AG10803 (cell line): ENCODE results near the gene SH3RF1.

Experiments
- DNase-seq: peaks from one replicate; pipeline ENCODE4 v3.0.0; 2010; ENCODE audit warnings: low read depth
- H3K4me3 ChIP-seq: 2 replicates; pipeline ENCODE4 v1.5.1; 2011; ENCODE audit warnings: mild to moderate bottlenecking, low read length, control low read depth
- TF ChIP-seq, protein P1 (sequence below): conservative IDR thresholded peaks from 2 replicates; pipeline ENCODE4 v1.5.1; 2011; ENCODE audit warnings: mild to moderate bottlenecking, low read length, control low read depth, inconsistent platforms

Gene SH3RF1

DNA sequence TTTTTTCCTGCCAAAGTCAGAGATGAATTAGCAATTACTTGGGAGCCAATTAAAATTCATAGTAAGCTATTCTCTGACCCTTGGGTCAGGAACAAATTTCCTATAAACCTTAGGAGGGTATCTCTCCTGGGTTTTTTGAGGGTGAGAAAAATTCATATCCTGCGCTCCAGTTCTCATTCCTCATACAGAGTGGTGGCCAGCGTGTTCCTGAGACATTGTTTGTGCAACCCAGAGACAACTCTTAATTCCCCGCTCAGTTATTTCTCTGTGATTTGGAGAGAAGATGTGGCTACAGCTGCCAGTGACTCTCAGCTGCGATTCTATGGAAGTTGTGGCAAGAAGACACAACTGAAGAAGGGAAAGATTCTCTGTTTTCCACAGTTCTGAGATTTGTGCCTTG lies 222.8 kb downstream of the SH3RF1 start:
- H3K4me3 ChIP-seq = no peak overlapping the region
- TF ChIP-seq, protein P1, sequence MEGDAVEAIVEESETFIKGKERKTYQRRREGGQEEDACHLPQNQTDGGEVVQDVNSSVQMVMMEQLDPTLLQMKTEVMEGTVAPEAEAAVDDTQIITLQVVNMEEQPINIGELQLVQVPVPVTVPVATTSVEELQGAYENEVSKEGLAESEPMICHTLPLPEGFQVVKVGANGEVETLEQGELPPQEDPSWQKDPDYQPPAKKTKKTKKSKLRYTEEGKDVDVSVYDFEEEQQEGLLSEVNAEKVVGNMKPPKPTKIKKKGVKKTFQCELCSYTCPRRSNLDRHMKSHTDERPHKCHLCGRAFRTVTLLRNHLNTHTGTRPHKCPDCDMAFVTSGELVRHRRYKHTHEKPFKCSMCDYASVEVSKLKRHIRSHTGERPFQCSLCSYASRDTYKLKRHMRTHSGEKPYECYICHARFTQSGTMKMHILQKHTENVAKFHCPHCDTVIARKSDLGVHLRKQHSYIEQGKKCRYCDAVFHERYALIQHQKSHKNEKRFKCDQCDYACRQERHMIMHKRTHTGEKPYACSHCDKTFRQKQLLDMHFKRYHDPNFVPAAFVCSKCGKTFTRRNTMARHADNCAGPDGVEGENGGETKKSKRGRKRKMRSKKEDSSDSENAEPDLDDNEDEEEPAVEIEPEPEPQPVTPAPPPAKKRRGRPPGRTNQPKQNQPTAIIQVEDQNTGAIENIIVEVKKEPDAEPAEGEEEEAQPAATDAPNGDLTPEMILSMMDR = no peak
- no peak for DNase-seq

DNA sequence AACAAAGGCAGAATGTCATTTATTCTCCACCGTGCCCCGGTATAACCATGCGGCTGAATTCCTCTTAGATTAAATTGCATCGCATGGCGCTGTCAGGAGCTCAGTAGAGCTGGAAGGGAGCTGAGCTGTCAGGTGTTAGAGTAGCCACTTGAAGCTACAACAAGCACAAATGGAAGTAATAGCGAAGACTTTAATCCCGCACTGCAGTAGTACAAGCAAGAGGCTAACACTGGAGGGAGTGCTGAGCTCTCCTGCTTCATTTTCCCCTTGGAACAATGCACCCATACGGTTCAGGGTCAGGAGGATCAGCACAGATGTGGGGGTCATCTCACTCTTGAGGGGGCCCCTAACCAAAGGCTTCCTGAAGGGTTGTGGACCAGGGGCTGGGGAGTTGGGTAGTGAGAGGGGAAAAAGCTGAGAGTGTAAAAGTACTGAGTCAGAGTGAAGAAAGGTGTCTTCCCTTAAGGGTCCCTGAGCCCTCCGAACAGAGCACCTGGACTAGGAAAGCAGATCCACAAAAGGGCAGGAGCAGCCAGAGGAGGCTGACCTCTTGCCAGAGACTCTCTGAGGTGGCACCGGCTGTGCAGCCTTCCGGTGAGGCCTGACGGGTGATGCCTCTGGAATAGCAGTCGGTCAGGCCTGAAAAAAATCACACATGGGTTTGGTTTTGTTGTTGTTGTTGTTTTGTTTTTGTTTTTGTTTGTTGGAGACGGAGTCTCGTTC lies 224.7 kb downstream of the SH3RF1 start:
- no peak for DNase-seq
- H3K4me3 ChIP-seq = no peak overlapping the region
- TF ChIP-seq, protein P1 = no peak

DNA sequence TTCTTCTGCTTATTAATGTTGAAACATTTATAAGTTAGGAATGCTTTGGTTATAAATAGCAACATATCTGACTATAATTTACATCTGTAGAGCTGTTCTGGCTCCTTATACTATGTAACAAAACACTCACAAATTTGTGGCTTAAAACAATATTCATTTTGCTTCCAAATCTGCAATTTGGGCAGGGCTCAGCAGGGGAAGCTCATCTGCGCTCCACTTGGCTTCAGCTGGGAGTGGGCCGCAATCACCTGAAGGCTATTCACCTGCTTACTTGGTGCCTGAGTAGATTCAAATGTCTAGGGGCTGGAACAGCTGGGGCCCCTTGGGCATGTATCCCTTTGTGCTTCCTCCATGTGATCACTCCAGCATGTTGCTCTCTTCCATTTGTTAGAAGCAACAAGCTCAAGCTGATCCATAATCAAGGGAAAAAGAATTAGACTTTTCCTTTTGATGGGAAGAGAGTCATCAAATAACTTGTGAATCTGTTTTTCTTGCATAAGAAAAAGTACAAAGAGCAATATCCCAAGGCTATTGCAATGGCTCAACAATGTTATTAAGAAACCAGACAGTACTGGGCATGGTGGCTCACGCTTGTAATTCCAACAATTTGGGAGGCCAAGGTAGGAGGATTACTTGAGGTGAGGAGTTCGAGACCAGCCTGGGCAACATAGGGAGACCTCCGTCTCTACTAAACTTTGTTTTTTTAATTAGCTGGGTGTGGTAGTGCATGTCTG lies 225.9 kb downstream of the SH3RF1 start:
- DNase-seq = no peak
- no peak overlapping the region for H3K4me3 ChIP-seq
- TF ChIP-seq, protein P1 = no peak
